PC-9 (cell line): ENCODE data around the gene LRMDA.

Experiments
- CTCF ChIP-seq: fragments of 200-600 bp; sonication (generic); conservative IDR thresholded peaks from 2 replicates; pipeline ENCODE4 v1.6.1; 2017; ENCODE audit warnings: mixed run types, antibody characterized with exemption, mild to moderate bottlenecking, moderate library complexity
- EZH2 ChIP-seq: fragments of 200-600 bp; sonication (generic); IDR thresholded peaks from 2 replicates; pipeline ENCODE4 v1.8.0; 2017; ENCODE audit warnings: antibody characterized with exemption, low read depth

- TF ChIP-seq CTCF (no peak), EZH2 (no peak)
Measured at GRCh38 chr10:75611993-75612372, 180.6 kb downstream of the LRMDA start.
